HG03097 (cell line): ENCODE data around the gene ACP1.

Source experiments
- ATAC-seq: cut with Tn5 transposase; IDR thresholded peaks from one replicate; pipeline ENCODE4 v1.9.1; 2021; ENCODE audit not compliant: unreplicated experiment, low FRiP score

ACP1 gene

DNA sequence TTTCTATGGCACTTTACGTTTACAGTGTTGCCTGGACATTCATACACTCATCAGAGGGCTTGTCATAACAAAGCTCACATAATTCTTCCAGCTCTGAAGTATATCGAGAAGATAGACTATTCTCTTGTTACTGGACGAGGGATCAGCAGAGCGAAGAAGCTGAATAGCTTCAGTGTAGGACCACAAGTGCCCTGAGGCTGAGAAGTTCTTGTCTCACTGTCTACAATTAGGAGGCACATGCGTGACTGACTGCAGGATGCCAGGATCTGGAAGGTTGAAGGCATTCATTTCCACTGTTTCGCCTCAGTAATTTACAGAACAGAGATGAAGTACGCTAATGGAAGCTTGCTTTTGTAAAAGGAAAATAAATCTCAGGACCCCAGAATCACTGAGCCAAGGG, 10.5 kb upstream of the ACP1 start:
- no peak for ATAC-seq

DNA sequence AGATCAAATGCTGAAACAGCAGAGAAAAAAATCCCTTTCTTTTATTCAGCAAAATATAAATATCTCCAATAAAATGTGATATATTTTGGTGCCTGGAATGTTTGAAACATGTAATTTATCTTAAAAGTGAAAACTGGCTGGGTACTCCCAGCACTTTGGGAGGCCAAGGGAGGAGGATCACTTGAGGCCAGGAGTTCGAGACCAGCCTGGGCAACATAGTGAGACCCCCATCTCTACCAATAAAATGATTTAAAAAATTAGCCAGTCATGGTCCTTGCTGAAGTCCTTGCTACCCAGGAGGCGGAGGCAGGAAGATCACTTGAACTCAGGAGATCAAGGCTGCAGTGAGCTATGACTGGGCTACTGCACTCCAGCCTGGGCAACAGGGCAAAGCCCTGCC, 9.6 kb upstream of the ACP1 start:
- ATAC-seq = no peak

DNA sequence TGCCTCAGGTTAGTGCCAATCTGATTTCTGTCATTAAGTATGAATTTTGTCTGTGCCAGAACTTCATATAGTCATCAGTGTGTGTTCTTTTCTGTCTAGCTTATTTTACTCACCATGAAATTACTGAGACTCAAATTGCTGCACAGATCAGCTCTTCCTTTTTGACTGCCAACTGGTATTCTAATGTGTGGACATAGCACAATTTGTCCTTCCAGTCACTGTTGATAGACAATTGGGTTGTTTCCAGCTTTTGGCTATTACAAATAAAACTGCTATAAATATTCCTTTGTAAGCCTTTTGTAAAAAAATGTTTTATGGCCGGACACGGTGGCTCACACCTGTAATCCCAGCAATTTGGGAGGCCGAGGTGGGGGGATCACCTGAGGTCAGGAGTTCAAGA, 8.7 kb upstream of the ACP1 start:
- ATAC-seq = no peak

DNA sequence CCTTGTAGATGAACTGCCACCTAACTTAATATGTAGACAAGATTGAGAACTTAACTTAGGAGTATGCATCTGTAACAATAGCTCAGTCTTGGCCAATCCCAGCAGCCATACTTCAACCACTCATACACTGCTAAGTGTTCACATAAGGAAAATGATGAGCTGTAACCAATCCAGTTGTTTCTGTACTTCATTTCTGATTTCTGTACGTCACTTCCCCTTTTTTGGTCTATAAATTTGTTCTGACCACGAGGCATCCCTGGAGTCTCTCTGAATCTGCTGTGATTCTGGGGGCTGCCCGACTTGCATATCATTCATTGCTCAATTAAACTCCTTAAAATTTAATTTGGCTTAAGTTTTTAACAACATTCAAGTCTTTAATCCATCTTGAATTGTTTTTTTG, 7.3 kb upstream of the ACP1 start:
- ATAC-seq = no peak

DNA sequence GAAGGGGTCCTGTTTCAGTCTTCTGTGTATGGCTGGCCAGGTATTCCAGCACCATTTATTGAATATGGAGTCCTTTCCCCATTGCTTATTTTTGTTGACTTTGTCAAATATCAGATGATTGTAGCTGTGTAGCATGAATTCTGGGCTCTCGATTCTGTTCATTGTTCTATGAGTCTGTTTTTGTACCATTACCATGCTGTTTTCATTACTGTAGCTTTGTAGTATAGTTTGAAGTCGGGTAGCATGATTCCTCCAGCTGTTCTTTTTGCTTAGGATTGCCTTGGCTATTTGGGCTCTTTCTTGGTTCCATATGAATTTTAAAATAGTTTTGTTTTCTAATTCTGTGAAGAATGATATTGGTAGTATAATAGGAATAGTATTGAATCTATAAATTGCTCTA, 6.9 kb upstream of the ACP1 start:
- no peak for ATAC-seq

GRCh38 chr2:258933-259332, 5.8 kb upstream of the ACP1 start:
- ATAC-seq = no peak

DNA sequence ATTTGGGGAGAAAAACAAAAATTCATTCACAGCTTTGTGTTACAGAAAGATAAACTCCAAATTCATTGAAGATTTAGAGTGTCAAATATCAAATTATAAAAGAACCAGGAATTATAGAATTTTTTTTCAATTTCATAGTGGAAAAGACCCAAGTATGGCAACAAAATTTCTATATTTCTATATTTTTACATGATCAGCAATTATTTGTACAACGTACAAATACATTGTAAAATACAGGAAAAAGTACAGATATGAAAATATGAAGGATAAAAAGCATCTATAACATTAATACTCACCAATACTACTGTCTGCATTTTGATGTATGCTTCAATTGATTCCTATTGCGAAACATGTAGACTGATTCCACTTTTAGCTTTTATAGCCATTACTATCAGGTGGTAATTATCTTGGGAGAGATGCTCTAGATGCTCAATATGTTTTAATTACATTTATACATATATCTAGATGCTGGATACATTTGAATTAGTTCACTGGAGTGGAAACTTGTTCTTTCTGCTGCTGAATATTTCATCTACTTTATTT, 4.9 kb upstream of the ACP1 start:
- no peak for ATAC-seq

- no peak for ATAC-seq
Measured at GRCh38 chr2:260507-261161, 4.1 kb upstream of the ACP1 start.

GRCh38 chr2:262117-262516, 2.6 kb upstream of the ACP1 start:
- no peak for ATAC-seq

DNA sequence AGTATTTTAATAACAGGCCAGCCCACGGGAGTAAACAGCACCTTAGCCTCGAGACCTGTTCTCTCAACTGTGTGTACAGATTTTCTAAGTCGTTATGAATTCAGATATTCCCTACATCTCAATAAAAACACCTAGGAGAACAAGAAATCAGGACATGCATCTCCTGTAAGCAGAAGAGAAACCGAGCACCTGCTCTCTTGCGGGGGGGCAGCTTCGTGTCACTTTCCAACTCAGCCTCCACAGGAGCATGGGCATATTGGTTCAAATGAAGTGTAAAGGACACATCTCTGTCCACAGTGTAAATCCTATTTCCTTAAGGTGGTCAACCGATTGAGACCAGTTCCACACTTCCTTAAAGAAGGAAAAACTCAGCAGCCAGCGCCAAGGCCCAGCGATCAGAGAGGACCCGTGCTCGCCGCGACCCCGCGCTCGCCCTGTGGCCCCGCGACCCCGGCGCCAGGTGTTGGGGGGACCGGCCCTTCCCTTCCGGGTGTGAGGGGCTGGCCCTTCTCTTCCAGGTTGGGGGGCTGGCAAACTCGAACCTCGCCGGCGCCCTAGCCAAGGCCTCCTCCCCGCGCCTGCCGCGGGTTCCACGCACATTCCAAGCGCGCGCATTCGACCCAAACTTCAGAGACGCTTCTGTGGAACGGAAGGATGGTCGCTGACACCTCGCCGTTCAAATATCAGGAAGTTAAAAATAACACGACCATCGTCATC, 1.6 kb upstream of the ACP1 start:
- no peak for ATAC-seq

DNA sequence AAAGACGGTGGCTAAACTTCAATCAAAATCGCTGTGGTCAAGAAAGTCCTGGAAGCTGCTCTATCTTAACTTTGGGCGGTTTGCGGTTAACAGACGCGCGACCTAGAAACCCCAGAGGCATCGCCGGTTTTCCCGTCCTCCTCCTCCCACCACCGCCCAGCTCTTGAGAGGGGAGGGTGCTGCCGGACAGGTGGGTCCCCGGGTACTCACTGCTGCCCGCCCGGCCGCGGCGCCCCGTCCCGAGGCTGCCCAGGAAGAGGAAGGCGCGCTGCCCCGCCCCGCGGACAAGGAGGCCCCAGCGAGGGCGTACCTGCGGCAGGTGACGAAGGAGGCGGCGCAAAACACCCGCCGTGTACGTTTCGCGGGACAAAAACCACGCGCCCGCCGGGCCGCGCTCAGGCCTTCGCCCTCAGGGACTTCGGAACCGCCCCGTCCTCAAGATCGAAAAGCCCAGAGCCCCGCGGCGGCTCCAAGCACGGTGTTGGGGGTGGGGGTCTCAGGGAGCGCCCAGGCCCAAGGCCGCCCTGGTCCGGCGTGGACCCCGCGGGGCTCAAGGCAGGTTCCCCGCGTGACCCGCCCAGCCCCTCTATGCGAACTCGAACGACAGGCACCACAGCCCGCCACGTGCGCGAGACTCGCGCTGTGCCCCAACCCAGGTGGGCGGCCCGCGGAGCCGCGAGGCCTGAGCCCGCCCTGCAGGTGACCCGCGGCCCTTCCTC, 814 bp upstream of the ACP1 start, which contains the start of gene SH3YL1:
Gene SH3YL1 (minus strand): TSS at position 259 of the 719 bp plus-strand sequence. CDS start 48 bp downstream, at position 211.
- ATAC-seq = no peak

DNA sequence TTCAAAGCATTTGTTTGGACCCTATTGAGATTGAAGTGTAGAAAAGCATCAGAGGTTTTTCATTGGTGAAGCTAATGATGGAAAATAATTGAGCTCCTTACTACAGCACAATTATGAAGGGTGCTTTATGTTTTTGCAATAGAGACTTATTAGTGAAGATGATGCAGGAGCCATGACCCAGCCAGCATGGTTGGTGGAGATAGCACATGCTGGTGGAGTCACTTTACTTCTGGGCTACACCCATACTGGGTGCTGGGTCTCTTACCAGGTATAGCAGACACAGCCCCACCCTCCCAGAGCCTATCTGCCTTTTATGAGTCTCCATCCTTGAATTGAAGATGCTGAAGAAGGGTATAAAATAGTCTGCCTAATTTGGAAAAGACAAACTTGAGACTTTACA, 3.6 kb downstream of the ACP1 start:
- ATAC-seq = no peak

DNA sequence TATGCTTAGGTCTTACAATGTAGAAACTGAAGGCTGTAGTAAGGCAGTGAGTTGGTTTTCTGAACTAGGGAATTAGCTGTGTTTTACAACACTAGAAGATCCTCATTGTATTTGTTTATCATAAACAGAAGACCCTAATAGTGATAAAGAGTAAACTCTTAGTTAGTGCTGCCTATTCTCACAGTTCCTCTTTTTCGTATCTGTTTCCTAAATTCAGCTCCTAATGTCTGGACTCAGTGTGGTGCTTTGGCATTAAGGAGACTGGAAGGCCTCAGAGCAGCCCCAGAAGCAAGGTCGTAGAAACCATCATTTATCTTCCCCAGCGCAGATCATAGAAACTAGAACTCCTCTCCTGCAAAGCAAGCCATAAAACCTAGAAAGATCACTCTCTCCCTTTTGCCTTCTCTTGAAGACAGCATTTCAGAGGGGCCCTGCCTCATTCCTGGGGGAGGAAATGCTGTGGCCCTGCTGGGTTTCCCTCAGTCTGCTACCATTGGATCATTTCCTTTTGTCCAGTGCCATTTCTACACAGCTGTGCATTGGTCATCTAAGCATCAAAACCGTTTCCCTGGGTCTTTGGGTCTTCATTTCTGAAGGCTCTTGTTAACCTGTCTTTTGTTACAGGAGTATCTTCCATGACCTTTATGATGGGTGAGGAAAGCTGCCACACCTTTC, 4.7 kb downstream of the ACP1 start:
- ATAC-seq = no peak

- no peak for ATAC-seq
Measured at GRCh38 chr2:270861-271260, 6.1 kb downstream of the ACP1 start.

GRCh38 chr2:271917-272316, 7.2 kb downstream of the ACP1 start:
- ATAC-seq = no peak

DNA sequence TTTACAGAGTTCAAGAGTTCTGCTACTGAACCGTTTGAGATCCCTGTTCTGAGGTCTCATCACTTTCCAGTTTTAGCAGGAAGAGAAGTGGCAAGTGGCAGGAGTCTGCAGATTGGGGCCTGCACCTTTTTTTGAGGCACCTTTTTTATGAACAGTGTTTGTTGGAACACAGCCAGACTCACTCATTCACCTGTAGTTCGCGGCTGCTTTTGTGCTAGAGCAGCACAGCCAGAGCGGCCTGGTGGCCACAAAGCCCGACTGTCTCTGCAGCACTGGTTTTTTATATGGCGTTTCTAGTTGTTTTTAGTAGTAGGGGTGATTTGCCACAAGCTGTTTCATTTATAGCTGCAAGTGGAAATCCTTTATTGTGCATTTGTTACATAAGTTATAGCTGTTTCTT, 8.6 kb downstream of the ACP1 start:
- no peak for ATAC-seq

- ATAC-seq = no peak
Measured at GRCh38 chr2:274503-274902, 9.8 kb downstream of the ACP1 start.

DNA sequence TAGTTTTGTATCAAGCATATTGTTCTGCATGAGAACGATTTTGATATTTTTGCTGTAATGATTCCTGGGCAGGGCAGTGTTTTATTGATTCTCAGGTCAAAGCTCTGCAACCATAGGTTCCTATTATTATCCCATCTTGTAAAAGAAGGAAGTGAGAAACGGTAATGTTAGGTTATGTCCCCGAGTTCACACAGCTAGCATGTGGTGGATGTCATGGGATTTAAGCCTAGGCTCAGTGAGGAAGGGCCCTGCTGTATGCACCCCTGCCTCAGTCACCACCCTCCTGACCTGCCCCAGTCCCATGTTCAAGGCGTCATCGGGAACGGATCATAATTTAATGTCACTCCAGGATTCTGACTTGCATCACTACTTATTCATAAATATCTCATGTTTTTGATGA, 10.7 kb downstream of the ACP1 start:
- ATAC-seq = no peak

- ATAC-seq = no peak
Measured at GRCh38 chr2:278312-278926, 13.7 kb downstream of the ACP1 start.

- no peak for ATAC-seq
Measured at GRCh38 chr2:278927-279320, 14.2 kb downstream of the ACP1 start.

GRCh38 chr2:279366-279765, 14.6 kb downstream of the ACP1 start:
- no peak for ATAC-seq
